ENCODE measurements around the gene LCA5. TPM values are rescaled to one million over a fixed set of nuclear protein-coding genes. Genes with fewer than 3 reads are reported as not detected.

LCA5 gene
- total RNA-seq, 1 experiment from 2014 or later, result 2.3 TPM

DNA sequence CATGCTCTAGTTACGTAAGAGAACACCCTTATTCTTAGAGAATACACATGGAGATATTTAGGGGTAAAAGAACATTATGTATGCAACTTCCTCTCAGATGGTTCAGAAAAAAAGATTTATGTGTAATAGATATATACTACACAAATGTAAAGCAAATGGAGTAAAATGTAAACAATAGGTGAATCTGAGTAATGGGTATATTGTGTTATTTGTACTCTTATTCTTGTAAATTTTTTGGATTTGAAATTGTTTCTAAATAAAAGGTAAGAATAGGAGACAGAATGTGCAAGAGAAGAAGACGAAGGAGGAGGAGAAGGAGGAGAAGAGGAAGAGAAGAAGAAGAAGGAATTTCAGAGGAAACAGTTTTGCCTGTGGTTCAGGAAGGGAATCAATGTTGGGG is 22.5 kb upstream of the LCA5 start:
- Histone ChIP-seq H3K9ac (ENCODE audit: extremely low read depth, insufficient read length, low read length) (no peak overlapping the region), H2BK5ac (ENCODE audit: insufficient read length, low read length) (no peak overlapping the region), H3K23ac (ENCODE audit: insufficient read length, low read depth, low read length) (no peak overlapping the region), H3K4ac (ENCODE audit: low read depth, low read length) (no peak overlapping the region), H2BK20ac (ENCODE audit: low read depth, low read length, poor library complexity, severe bottlenecking) (no peak overlapping the region), H4K5ac (ENCODE audit: insufficient read length, low read depth, low read length) (no peak overlapping the region), H2AFZ (ENCODE audit: low read length) (no peak overlapping the region), H3K27ac (ENCODE audit: insufficient read length, low read depth, low read length) (no peak overlapping the region), H2AK5ac (ENCODE audit: insufficient read length, low read length) (no peak overlapping the region), H3K4me2 (ENCODE audit: insufficient read depth, insufficient read length, low read length) (no peak overlapping the region), H3K14ac (ENCODE audit: insufficient read depth, low read length) (no peak overlapping the region), H4K91ac (ENCODE audit: insufficient read length, low read depth, low read length) (no peak overlapping the region), H4K20me1 (ENCODE audit: control insufficient read depth, insufficient read depth, insufficient read length) (no peaks in the 10 kb centered on the region), H3T11ph (ENCODE audit: low read length) (no peak overlapping the region), H3K27me3 (ENCODE audit: insufficient read depth, low read length) (no peaks in the 10 kb centered on the region), H3K9me3 (ENCODE audit: control insufficient read depth, low read depth, low read length) (no peaks in the 10 kb centered on the region), H2BK12ac (ENCODE audit: insufficient read length, low read depth, low read length) (no peak overlapping the region), H3K4me1 (ENCODE audit: insufficient read depth, low read length) (no peaks in the 10 kb centered on the region), H4K8ac (replicated peaks; ENCODE audit: insufficient read length, low read depth, low read length) (no peak overlapping the region), H3K18ac (ENCODE audit: insufficient read length, low read depth, low read length) (no peak overlapping the region), H3K56ac (ENCODE audit: insufficient read length, low read depth, low read length) (no peak overlapping the region), H2BK15ac (ENCODE audit: low read depth, low read length) (no peak overlapping the region), H2BK120ac (ENCODE audit: low read depth, low read length, poor library complexity, severe bottlenecking) (no peak overlapping the region), H3K23me2 (ENCODE audit: insufficient read length, low read depth, low read length, poor library complexity, severe bottlenecking) (no peaks in the 10 kb centered on the region), H3K79me1 (ENCODE audit: insufficient read depth, low read depth, low read length, poor library complexity, severe bottlenecking) (no peaks in the 10 kb centered on the region), H3K79me2 (ENCODE audit: insufficient read depth, low read length) (no peaks in the 10 kb centered on the region)
- WGBS (ENCODE audit: extremely low coverage, insufficient read length, low lambda C conversion rate), result no CpG with 5 or more reads among the region's 2 CpGs
- Mint-ChIP-seq H3K27me3 (ENCODE audit: low read depth) (no peaks in the 10 kb centered on the region), H3K9me3 (no peaks in the 10 kb centered on the region), H3K4me1 (peaks cover 0 to 7% of the 10 kb centered on the region in 2 experiments; a peak in 1 of 4 replicates), H3K36me3 (ENCODE audit: insufficient read depth in 1 of 3, low read depth in 3 of 3) (no peaks in the 10 kb centered on the region; a peak in 1 of 7 replicates), H3K27ac (peak overlapping the region in 1 of 3 experiments; percentile 4; a peak in 1 of 7 replicates), H3K4me3 (no peak overlapping the region; a peak in 1 of 5 replicates)
- TF ChIP-seq, protein P1, sequence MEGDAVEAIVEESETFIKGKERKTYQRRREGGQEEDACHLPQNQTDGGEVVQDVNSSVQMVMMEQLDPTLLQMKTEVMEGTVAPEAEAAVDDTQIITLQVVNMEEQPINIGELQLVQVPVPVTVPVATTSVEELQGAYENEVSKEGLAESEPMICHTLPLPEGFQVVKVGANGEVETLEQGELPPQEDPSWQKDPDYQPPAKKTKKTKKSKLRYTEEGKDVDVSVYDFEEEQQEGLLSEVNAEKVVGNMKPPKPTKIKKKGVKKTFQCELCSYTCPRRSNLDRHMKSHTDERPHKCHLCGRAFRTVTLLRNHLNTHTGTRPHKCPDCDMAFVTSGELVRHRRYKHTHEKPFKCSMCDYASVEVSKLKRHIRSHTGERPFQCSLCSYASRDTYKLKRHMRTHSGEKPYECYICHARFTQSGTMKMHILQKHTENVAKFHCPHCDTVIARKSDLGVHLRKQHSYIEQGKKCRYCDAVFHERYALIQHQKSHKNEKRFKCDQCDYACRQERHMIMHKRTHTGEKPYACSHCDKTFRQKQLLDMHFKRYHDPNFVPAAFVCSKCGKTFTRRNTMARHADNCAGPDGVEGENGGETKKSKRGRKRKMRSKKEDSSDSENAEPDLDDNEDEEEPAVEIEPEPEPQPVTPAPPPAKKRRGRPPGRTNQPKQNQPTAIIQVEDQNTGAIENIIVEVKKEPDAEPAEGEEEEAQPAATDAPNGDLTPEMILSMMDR (conservative IDR thresholded peaks at IDR 0.05), result no peak
- DNase-seq, result no peak
